ENCODE measurements around the gene UNC5C. TPM values are rescaled to one million over a fixed set of nuclear protein-coding genes. Genes with fewer than 3 reads are reported as not detected.

UNC5C gene
- total RNA-seq, 4 donors from 2014 or later = 0.44 to 0.68 (median 0.61) TPM

- TF ChIP-seq CTCF (IDR thresholded peaks at IDR 0.05; ENCODE audit: low read depth) = no peak
Measured at GRCh38 chr4:95516528-95517017, 32.2 kb downstream of the UNC5C start.

- no peak for TF ChIP-seq CTCF (IDR thresholded peaks at IDR 0.05; ENCODE audit: low read depth)
Measured at GRCh38 chr4:95515589-95515988, 33.2 kb downstream of the UNC5C start.

DNA sequence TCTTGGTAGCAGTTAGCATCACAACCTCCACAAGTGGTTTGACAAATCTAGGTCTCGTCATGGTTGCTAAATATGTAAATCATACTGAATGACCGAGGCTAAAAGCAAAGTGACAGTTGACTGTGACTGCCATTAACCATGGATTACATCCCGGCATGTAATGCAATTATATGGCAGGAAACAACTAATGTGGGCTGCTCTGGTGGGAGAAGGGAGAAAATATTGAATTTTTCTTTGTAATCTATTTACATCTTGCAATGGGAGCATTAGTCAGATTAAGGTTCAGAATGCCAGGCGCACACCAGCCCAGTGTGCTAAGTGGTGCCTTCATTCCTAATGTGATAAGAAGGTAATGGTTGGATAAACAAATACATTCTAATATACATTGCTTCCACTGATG, 35.8 kb downstream of the UNC5C start:
- no peak for TF ChIP-seq CTCF (IDR thresholded peaks at IDR 0.05; ENCODE audit: low read depth)

GRCh38 chr4:95511477-95511876, 37.3 kb downstream of the UNC5C start:
- no peak for TF ChIP-seq CTCF (IDR thresholded peaks at IDR 0.05; ENCODE audit: low read depth)

- no peak for TF ChIP-seq CTCF (IDR thresholded peaks at IDR 0.05; ENCODE audit: low read depth)
Measured at GRCh38 chr4:95510877-95511276, 37.9 kb downstream of the UNC5C start.

GRCh38 chr4:95510145-95510544, 38.6 kb downstream of the UNC5C start:
- TF ChIP-seq CTCF (IDR thresholded peaks at IDR 0.05; ENCODE audit: low read depth) = no peak

- TF ChIP-seq CTCF (IDR thresholded peaks at IDR 0.05; ENCODE audit: low read depth) = no peak
Measured at GRCh38 chr4:95508421-95508820, 40.4 kb downstream of the UNC5C start.
